WI38 (cell line): Measurements from ENCODE around the gene FOLR1.
A peak's percentile ranks its signal among the peaks of the same experiment; 100 is the strongest.

ENCODE experiments used
- H3K4me3 ChIP-seq: 2 replicates; pipeline ENCODE4 v1.5.1; 2011; ENCODE audit warnings: low read depth, mild to moderate bottlenecking, control low read depth, low read length
- TF ChIP-seq, protein P1 (sequence below): IDR thresholded peaks from 2 replicates; pipeline ENCODE4 v1.5.1; 2012; ENCODE audit warnings: low read depth, mild to moderate bottlenecking, control low read depth, low read length

FOLR1 gene

DNA sequence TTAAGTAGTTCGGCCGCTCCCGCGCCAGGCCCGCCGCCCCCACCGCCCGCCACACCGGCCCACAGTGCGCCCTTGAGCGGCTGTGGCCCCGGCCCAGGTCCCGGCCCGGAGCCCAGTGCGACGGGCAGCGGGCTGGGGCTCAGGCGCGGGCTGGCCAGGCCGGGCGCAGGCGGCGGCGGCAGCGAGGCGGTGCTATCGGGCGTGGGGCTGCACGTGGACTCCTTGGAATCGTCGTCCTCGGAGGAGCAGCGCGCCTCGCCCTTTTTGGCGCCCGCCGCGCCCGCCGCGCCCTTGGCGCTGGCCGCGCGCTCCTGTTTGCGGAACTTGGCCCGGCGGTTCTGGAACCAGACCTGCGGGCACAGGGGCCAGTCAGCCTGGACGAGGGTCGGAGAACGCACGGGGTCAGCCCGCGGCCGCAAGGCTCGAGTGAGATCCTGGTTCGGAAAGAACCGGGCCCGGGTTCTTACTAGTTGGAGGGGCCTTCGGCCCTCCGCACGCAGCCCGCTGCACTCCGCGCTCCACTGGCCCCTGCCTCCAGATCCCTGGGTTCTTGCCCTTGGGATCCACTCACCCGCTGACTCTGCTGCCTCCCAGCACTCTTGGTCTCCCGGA, 48.0 kb downstream of the FOLR1 start:
- peak overlapping the region; percentile 31 for H3K4me3 ChIP-seq
- TF ChIP-seq, protein P1, sequence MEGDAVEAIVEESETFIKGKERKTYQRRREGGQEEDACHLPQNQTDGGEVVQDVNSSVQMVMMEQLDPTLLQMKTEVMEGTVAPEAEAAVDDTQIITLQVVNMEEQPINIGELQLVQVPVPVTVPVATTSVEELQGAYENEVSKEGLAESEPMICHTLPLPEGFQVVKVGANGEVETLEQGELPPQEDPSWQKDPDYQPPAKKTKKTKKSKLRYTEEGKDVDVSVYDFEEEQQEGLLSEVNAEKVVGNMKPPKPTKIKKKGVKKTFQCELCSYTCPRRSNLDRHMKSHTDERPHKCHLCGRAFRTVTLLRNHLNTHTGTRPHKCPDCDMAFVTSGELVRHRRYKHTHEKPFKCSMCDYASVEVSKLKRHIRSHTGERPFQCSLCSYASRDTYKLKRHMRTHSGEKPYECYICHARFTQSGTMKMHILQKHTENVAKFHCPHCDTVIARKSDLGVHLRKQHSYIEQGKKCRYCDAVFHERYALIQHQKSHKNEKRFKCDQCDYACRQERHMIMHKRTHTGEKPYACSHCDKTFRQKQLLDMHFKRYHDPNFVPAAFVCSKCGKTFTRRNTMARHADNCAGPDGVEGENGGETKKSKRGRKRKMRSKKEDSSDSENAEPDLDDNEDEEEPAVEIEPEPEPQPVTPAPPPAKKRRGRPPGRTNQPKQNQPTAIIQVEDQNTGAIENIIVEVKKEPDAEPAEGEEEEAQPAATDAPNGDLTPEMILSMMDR, result no peak

DNA sequence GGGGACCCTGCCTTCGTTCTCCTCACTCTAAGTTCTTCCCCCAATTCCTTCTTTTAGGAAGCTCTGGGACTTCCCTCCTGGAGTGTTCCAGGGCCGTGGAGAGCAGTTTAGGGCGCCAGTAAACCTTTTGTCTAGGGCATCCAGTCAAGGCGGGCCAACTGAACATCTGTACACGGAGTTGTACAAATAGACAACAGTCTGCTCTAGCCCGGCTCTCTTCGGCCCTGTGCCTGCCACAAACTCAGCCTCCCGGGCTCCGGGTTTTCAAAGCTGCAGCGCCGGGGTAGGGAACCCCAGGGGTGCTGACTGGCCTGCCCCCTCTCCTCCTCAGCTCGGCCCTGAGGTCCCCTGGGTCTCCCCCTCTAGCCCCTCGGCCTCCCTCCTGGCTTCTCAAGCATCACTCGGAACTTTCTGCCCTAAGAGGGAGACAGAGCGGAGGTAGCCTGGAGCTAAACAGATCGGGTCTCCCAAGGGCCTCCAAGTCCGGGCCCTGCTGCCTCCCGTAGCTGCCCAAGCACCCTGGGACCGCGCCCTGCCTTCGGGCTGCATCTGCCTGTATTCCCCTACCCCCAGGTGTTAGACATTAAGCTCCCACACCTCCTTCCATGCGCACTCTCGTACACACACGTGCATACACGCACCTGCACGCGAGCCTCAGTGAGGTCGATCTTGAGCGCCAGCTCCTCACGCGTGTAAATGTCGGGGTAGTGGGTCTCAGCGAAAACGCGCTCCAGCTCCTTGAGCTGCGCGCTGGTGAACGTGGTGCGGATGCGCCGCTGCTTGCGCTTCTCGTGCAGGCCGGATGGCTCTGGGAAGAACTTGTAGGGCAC, 48.7 kb downstream of the FOLR1 start:
- H3K4me3 ChIP-seq, result no peak overlapping the region

DNA sequence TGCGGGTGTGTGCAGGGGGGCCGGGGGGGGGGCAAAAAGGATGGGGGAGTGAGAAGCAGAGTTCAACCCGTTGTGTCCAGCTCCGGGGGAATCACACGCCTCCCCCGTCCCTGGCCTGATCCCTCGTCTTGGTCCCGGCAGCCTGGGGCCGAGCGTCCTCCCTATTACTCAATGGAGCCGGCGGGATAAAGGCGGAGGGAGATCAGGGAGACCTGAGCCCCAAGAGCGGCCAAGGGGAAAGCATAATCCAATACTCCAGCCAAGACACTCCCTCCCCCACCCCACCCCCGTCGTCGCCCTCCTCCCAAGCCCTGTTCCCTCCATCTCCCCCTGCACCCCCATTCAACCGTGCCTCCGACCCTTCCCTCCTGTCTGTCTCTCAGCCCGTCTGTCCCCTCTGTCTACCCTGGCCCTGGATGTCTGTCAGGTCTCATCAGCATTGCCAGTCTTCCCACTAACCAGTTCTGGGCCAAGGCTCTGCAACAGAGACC, 49.4 kb downstream of the FOLR1 start:
- H3K4me3 ChIP-seq, result no peak overlapping the region
- TF ChIP-seq, protein P1, result no peak

More for the DNA sequence above, 48.7 kb downstream of the FOLR1 start:
- TF ChIP-seq, protein P1, result no peak

DNA sequence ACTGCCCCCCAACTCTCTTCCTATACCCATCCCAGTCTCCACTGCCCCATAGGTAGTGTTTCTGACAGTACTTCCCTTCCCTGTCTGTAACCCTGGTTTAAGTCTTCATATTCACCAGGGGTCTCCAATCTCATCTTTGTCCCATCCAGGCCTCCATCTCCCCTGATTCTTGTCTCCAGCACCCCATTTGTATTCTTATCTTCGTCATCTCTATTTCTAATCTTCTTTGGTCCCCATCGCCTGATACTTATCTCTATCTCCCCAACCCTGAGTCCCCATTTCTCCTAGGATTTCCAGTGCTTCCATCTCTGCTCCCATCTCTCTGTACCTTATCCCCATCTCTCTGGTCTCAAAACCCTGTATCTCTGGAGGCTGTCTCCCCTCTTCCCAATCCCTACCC, 50.2 kb downstream of the FOLR1 start:
- no peak overlapping the region for H3K4me3 ChIP-seq
- TF ChIP-seq, protein P1, result no peak

DNA sequence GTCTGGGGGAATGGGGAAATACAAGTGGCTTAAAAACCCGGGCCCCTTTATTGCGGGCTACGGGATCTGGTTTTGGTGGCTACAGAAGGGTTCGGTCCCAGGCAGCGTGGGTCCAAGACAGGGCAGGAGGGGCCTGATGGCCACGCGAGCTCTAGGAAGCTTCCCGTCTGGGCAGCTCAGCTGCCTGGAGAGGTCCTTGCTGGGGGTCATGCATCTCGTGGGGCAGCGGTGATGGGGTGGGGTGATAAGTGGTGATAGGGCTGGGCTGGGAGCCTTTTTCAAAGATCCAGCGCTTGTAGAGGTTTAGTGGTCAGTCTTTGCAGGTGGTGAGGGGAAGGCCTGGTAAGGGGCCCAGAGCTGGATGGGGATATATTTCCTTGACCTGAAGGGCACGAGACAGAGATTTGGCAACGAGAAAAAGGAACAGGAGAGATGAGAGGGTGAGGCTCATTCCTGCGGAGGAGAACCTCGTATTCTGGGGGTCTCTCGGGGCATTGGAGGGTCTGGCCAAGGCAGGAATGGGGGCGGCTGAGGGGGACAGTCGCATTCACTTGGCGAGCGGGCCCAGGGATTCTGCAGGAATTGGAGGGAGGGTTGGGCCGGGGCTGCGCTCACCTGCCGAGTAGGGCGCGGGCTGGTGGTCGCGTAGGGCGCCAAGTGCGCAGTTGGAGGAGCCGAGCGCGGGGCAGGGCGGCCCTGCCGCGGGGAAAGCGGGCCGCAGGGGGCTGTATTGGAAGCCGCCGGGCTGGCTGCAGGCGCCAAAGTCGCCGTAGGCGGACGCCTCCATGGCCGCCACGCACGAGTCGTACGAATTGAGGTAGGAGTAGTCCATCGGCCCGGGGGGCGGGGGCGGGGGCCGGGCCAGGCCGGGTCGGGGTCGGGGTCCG, 51.5 kb downstream of the FOLR1 start:
- TF ChIP-seq, protein P1, result no peak
- H3K4me3 ChIP-seq, result no peak overlapping the region

DNA sequence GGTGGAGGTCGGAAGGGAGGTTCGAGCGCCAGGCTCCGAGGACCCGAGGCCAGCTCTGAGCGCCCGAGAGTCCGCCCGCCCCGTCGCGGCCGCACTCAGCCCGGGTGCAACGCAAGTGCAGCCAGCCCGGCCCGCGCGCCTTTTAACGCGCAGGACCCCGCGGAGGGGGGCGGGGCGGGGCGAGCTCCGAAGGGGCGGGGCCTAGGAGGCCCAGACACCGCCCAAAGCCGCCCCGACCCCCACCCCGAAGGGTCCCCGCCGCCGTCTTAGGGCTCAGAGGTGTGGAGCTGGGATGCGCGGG, 52.1 kb downstream of the FOLR1 start, which contains the start of gene PHOX2A:
Gene PHOX2A (minus strand): TSS at position 117 of the 301 bp plus-strand sequence. CDS start 172 bp downstream, outside the sequence.
- TF ChIP-seq, protein P1, result no peak
- no peak within 1 kb of the TSS for H3K4me3 ChIP-seq
